ENCODE results near the gene NSD2. TPM values are rescaled to one million over a fixed set of nuclear protein-coding genes. Genes with fewer than 3 reads are reported as not detected.
"Not testable (repeated sequence)": the region's sequence is repeated elsewhere in the genome, so short reads cannot be mapped to it uniquely, and the experiment has no call there.

The NSD2 gene
- total RNA-seq, 1 donor from 2014 or later = 32.6 TPM

DNA sequence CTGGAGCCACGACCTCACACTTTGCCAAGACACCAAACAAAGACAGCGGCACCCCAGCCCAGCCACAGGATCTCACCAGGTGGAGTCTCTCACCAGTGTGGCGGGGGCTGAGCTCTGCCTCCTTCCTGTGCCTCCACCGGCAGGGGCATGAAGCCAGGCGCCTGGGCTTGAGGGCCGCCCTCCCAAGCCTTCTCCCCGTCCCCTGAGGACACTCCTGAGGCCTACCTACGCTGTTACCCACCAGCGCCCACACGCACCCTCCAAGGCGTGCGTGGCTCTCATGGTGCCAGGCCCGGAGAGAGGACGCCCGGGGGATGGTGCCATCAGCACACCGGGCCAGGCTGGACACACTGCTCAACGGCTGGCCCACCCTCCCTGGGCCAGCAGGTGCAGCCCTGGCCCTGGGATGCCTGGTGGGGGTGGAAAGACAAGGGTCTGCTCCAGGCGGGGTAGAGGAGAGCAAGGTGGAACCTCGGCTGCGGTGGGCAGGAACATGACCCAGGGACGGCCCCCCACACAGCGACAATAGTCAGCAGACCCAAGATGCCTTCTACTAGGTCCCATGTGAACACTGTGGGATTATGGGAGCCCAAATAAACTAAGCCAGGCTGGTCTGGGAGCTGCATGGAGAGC is 115.5 kb downstream of the NSD2 start:
- intact Hi-C loops (cut with DNase I) = no loop called here
- no peak for ATAC-seq (ENCODE audit: poor library complexity)
- no peak for DNase-seq

- ATAC-seq (ENCODE audit: poor library complexity) (no peak), DNase-seq (no peak)
- intact Hi-C loops (cut with DNase I) = no loop called here
These were observed 116.1 kb downstream of the NSD2 start for GRCh38 chr4:1987296-1987695.

DNA sequence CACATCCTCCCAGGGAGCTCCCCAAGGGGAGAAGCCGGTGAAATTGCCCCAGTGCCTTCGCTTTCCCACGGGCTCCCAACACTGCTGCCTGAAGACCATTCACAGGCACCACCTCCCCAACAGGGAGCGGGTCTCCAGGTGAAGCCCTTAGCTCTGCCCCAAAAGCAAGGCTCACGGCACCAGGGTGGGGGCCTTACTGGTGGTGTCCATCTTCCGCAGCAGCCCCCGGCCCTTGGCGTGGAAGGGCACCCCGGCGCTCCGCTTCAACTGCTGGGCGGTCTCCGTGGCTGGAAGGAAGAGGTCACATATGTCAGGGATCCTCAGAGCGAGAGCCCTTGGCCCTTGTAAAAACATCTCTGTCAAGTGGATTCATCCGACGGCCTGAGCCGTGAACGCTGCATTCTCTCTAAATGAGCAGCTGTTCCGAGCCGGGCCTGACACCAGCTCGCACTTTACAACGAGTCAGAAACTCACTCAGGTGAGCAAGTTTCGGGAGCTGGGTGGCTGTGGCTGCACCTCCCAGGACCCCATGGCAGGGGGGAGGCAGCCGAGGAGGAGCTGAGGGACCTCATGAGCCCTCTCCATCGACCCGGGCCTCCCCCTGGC is 116.6 kb downstream of the NSD2 start:
- no peak for DNase-seq
- ATAC-seq (ENCODE audit: poor library complexity) = no peak
- intact Hi-C loops (cut with DNase I) = no loop called here

DNA sequence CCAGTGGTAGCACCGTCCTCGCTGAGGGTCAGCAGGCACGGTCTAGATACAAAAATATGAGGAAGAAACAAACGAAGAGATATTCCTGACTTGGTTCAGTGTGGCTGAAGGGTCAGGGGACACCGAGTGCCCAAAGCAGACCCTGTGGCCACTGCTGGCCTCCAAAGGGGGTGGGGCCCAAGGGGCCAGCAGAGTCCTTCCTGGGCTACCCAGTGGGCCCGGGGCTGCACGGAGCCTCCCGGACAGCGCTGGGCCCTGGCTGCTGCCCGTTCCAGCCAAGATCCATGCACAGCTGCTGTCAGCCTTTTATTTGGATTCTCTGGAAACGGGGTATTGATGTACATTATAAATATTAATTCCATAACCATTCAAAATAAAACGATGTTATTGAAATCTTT is 117.1 kb downstream of the NSD2 start:
- no peak for DNase-seq
- ATAC-seq (ENCODE audit: poor library complexity) = no peak
- intact Hi-C loops (cut with DNase I) = no loop called here

DNA sequence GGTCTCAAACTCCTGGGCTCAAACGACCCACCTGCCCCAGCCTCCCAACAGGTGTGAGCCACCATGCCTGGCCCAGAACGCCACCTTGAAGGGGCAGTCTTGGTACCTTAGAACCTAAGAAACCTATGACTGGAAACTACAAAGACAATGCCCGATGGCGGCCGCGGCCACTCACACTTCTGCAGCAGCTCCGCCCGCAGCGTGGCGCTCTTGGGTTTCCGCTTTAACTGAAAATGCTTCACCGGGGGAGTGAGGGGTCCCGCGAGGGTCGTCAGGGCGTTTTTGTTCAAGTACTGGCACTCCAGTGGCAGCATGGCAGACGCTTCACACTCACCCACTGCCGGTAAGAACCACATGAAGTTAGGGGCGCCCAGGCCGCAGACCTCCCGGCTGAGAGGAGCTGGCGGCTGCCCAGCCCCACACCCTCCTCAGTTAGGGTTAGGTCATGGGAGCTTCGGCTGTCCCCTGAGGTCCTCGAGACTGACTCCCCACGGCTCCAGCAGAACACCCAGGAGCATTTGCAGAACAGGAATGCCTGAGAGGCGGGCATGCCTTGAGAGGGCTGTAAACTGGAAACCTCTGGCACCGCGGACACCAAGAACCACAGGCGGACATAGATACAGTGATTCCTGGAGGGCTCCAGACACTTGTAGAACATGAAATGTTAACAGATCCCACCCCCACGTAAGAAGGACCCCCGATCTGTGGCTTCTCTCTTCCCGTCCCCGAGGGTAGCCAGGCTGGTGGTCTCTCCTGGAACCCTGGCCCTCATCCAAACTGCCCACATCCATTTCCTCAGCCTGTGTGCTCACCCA is 118.5 kb downstream of the NSD2 start:
- DNase-seq = no peak
- ATAC-seq (ENCODE audit: poor library complexity) = no peak
- intact Hi-C loops (cut with DNase I) = no loop called here

DNA sequence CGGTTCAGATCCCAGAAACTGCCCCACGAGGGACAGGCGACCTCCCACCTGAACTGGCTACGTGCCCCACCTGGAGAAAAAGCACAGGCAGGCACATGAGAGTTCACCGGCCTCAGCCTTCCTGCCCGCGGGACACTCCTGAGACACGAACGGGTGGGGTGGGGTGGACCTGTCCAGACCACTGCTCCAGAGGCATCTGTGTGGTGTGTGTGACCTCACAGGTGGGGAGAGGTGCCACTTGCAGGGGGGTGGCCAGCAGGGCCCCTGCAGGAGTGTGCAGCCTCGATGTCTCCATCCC is 119.1 kb downstream of the NSD2 start:
- ATAC-seq (ENCODE audit: poor library complexity) = no peak
- intact Hi-C loops (cut with DNase I) = no loop called here
- DNase-seq = no peak

GRCh38 chr4:1990676-1991075 is 119.5 kb downstream of the NSD2 start:
- no peak for DNase-seq
- no peak for ATAC-seq (ENCODE audit: poor library complexity)
- intact Hi-C loops (cut with DNase I) = no loop called here

DNA sequence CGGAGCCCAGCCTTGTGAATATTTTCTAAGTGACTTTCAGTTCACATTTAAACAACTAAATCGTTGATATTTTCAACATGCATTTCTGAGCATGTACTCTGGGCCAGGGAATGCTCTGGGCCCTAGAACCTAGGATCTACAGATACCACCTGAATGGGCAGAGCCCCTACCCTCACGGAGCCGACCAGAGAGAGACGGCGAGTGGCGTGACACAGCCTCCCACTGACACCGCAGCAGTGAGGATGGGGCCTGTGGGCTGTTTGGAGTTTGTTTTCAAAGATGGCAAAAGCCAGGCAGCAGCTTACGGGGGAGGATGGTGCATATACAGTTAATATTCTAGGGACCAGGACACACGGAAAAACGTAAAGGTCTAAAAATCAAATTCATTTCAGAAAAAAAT is 119.9 kb downstream of the NSD2 start:
- intact Hi-C loops (cut with DNase I) = no loop called here
- DNase-seq (no peak), ATAC-seq (ENCODE audit: poor library complexity) (no peak)

GRCh38 chr4:1991596-1992434 is 120.6 kb downstream of the NSD2 start:
- no peak for DNase-seq
- intact Hi-C loops (cut with DNase I) = no loop called here
- peak; percentile 14 for ATAC-seq (ENCODE audit: poor library complexity)

DNA sequence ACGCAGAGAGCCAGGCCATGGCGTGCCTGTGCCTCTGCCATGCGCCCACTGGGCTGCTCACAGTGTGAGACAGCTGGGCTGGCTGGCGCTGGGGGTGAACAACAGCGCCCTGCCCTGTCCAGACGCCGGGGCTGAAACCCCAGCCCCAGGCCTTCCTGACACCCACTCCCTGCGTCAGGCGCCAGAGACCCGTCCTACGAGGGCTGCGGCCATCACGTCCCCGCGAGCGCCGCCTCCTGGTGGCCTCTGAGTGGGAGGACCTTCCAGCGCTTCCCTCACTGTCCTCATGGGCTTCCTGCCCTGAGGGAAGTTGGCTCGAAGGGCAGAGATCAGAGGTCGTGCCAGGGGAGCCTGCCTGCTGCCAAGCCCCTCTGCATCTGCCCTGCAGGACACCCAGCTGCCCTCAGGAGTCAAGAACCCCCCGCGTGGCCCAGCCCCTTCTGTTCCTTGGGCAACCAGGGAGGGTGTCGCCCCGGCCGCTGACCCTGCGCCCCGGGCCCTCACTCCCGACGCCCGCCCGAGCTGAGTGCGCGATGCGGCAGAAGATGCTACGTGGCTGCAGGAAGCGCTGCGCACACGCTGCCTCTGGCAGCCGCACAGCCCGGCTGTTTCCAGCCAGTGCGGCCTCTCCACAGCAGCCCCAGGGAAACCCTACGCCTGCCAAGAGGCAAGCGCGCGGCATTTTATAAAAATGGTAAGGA is 121.4 kb downstream of the NSD2 start:
- DNase-seq = no peak
- intact Hi-C loops (cut with DNase I) = no loop called here

GRCh38 chr4:1993169-1993516 is 122.0 kb downstream of the NSD2 start:
- intact Hi-C loops (cut with DNase I) = no loop called here
- DNase-seq = no peak

More for the DNA sequence above, 121.4 kb downstream of the NSD2 start:
- peak; percentile 30 for ATAC-seq (ENCODE audit: poor library complexity)

DNA sequence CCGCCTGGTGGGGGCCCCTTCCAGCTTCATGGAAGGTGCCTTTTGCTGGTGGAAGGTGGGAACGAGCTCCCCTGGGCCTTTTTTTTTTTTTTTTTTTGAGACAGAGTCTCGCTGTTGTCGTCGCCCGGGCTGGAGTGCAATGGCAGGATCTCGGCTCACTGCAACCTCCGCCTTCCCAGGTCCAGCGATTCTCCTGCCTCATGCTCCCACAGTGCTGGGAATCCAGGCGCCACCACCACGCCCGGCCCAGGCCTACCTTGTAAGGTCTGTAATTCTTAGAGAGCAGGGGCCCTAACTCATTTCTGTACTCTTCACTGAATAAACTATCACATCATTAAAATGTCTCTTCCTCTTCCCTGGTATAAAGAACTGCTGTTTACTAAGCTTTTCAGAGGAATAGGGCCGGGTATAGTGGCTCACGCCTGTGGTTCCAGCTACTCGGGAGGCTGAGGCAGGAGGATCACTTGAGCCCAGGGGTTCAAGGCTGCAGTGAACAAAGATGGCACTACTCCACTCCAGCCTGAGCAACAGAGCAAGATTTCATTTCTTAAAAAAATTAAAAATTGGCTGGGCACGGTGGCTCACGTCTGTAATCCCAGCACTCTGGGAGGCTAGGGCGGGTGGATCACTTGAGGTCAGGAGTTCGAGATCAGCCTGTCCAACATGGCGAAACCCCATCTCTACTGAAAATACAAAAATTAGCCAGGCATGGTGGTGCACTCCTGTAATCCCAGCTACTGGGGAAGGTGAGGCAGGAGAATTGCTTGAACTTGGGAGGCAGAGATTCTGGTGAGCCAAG is 122.7 kb downstream of the NSD2 start:
- ATAC-seq (ENCODE audit: poor library complexity); intact Hi-C loops (cut with DNase I); DNase-seq: not testable (repeated sequence)

More at GRCh38 chr4:1993169-1993516, 122.0 kb downstream of the NSD2 start:
- ATAC-seq (ENCODE audit: poor library complexity) = no peak

DNA sequence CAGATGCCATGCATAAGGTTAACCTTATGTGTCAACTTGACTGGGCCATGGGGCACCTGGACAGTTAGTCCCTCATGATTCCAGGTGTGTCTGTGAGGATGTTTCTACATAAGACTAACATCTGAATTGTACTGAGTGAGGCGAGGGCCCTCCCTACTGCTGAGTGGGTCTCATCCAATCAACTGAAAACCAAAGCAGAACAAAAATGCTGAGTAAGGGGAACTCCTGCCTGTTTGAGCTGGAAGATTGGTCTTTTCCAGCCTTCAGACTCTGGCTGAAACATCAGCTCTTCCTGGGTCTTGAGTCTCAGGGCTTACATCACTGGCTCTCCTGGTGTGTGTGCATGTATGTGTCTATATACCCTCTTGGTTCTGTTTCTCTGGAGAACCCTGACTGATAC is 123.7 kb downstream of the NSD2 start:
- DNase-seq (no peak), ATAC-seq (ENCODE audit: poor library complexity) (no peak)
- intact Hi-C loops (cut with DNase I) = no loop called here

DNA sequence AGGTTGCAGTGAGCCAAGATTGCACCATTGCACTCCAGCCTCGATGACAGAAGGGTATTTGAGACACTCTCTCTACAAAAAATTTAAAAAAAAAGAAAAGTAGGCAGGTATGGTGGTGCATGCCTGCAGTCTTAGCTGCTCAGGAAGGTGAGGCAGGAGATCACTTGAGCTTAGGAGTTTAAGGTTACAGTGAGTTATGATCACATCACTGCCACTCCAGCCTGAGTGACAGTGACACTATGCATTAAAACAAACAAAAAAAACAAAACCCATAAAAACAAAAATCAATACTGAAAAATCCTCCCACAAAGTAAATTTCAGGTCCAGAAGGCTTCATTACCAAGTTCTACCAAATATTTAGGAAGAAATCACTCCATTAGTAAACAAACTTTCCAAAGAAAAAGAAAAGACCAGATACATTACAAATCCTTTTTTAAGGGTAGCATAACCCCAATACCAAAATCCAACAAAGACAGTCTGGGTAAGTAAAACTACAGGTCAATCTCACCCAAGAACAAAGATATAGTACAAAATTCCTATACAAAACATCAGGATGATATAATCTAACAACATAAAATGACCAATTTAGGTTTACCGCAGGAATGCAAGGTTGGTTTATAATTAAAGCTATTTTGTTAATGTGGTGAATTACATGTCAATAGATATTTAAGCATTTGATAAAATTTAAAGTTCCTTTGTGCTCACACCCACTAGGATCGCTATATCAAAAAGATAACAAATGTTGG is 125.8 kb downstream of the NSD2 start:
- ATAC-seq (ENCODE audit: poor library complexity) = no peak
- DNase-seq = no peak
- intact Hi-C loops (cut with DNase I) = no loop called here

- DNase-seq (no peak), ATAC-seq (ENCODE audit: poor library complexity) (no peak)
- intact Hi-C loops (cut with DNase I) = no loop called here
These were observed 126.5 kb downstream of the NSD2 start for GRCh38 chr4:1997712-1998111.

GRCh38 chr4:1998296-1998695 is 127.1 kb downstream of the NSD2 start:
- DNase-seq (no peak), ATAC-seq (ENCODE audit: poor library complexity) (no peak)
- intact Hi-C loops (cut with DNase I) = no loop called here

GRCh38 chr4:1999308-1999707 is 128.1 kb downstream of the NSD2 start:
- ATAC-seq (ENCODE audit: poor library complexity); intact Hi-C loops (cut with DNase I); DNase-seq: not testable (repeated sequence)
